ENCODE results near the gene TMEM98.
"Not testable (repeated sequence)": the region's sequence is repeated elsewhere in the genome, so short reads cannot be mapped to it uniquely, and the experiment has no call there.

Gene TMEM98

GRCh38 chr17:32927724-32928585 lies at the start of gene TMEM98:
Gene TMEM98, plus strand, starts transcription at chr17:32928153. Its CDS starts 3,376 bp downstream, at chr17:32931529.
- no peak for TF ChIP-seq CTCF (IDR thresholded peaks at IDR 0.05)
- no peak for TF ChIP-seq ZFX (IDR thresholded peaks at IDR 0.05; ENCODE audit: borderline replicate concordance)
- no peak within 1 kb of the TSS for H3K27ac ChIP-seq

GRCh38 chr17:32878211-32878610 lies 49.7 kb upstream of the TMEM98 start:
- TF ChIP-seq ZFX (IDR thresholded peaks at IDR 0.05; ENCODE audit: borderline replicate concordance), result no peak
- TF ChIP-seq CTCF (IDR thresholded peaks at IDR 0.05), result no peak
- no peak overlapping the region for H3K27ac ChIP-seq

- TF ChIP-seq ZFX (IDR thresholded peaks at IDR 0.05; ENCODE audit: borderline replicate concordance) (no peak), CTCF (IDR thresholded peaks at IDR 0.05) (no peak)
- H3K27ac ChIP-seq, result no peak overlapping the region
Observed at GRCh38 chr17:32879134-32879533, 48.8 kb upstream of the TMEM98 start.

- TF ChIP-seq ZFX (IDR thresholded peaks at IDR 0.05; ENCODE audit: borderline replicate concordance) (no peak), CTCF (IDR thresholded peaks at IDR 0.05) (no peak)
- no peak overlapping the region for H3K27ac ChIP-seq
Observed at GRCh38 chr17:32880671-32881453, 47.1 kb upstream of the TMEM98 start.

GRCh38 chr17:32882029-32882428 lies 45.9 kb upstream of the TMEM98 start:
- TF ChIP-seq CTCF (IDR thresholded peaks at IDR 0.05) (no peak), ZFX (IDR thresholded peaks at IDR 0.05; ENCODE audit: borderline replicate concordance) (no peak)
- H3K27ac ChIP-seq, result no peak overlapping the region

GRCh38 chr17:32882734-32883133 lies 45.2 kb upstream of the TMEM98 start:
- H3K27ac ChIP-seq, result no peak overlapping the region
- TF ChIP-seq ZFX (IDR thresholded peaks at IDR 0.05; ENCODE audit: borderline replicate concordance) (no peak), CTCF (IDR thresholded peaks at IDR 0.05) (no peak)

GRCh38 chr17:32886951-32887350 lies 41.0 kb upstream of the TMEM98 start:
- H3K27ac ChIP-seq, result peak overlapping the region; percentile 45

- not testable (repeated sequence) for H3K27ac ChIP-seq
Observed at GRCh38 chr17:32887410-32887809, 40.5 kb upstream of the TMEM98 start.
